CD8-positive, alpha-beta memory T cell (primary cell): Measurements from ENCODE around the gene TMEM95. TPM values are rescaled to one million over a fixed set of nuclear protein-coding genes. Genes with fewer than 3 reads are reported as not detected.

ENCODE experiments used
- CTCF ChIA-PET: fragments of 350-600 bp; sonication (Branson Sonifier 250); formaldehyde crosslinking; loops from one replicate; lab custom pipeline; 2021; ENCODE audit warnings: antibody characterized with exemption; lab: Charles Lee
- POLR2A ChIA-PET: fragments of 350-600 bp; sonication (Branson Sonifier 250); formaldehyde crosslinking; loops from one replicate; lab custom pipeline; 2021; ENCODE audit warnings: antibody characterized with exemption; lab: Charles Lee
- DNase-seq, 5 donors: peaks; one replicate each; pipeline versions ENCODE4 v3.0.0 to v3.0.0-alpha.2; 2020 to 2022; ENCODE audit warnings: mixed read lengths in 1 of 5
- H3K27ac ChIP-seq: one replicate; pipeline ENCODE4 v1.7.0; 2013; ENCODE audit warnings: low read depth, mild to moderate bottlenecking, low read length, moderate library complexity
- H3K27me3 ChIP-seq: 2 replicates; pipeline ENCODE4 v1.7.0; 2013; ENCODE audit warnings: low read length, mild to moderate bottlenecking; ENCODE audit not compliant: insufficient read depth, poor library complexity, severe bottlenecking
- H3K36me3 ChIP-seq: 2 replicates; pipeline ENCODE4 v1.7.0; 2013; ENCODE audit warnings: mild to moderate bottlenecking, low read length, moderate library complexity; ENCODE audit not compliant: insufficient read depth
- H3K4me1 ChIP-seq: 2 replicates; pipeline ENCODE4 v1.7.0; 2013; ENCODE audit warnings: mild to moderate bottlenecking, low read length, moderate library complexity; ENCODE audit not compliant: insufficient read depth
- H3K4me3 ChIP-seq: 2 replicates; pipeline ENCODE4 v1.7.0; 2013; ENCODE audit warnings: mild to moderate bottlenecking, low read length
- H3K9me3 ChIP-seq: 2 replicates; pipeline ENCODE4 v1.7.0; 2013; ENCODE audit warnings: mild to moderate bottlenecking, low read length
- H3K27ac Mint-ChIP-seq, 8 donors: one replicate each; pipeline ENCODE4 v1.8.0; 2020 to 2021; ENCODE audit warnings: mixed read lengths in 8 of 8, mild to moderate bottlenecking in 6 of 8, inconsistent platforms in 3 of 8, moderate library complexity in 3 of 8
- H3K27me3 Mint-ChIP-seq, 2 donors: one replicate each; pipeline ENCODE4 v1.8.0; 2020 to 2021; ENCODE audit warnings: mixed read lengths in 2 of 2, mild to moderate bottlenecking in 1 of 2, moderate library complexity in 1 of 2
- H3K36me3 Mint-ChIP-seq, 3 donors: one replicate each; pipeline ENCODE4 v1.8.0; 2020 to 2021; ENCODE audit warnings: mixed read lengths in 3 of 3, inconsistent platforms in 1 of 3, mild to moderate bottlenecking in 1 of 3
- H3K4me1 Mint-ChIP-seq, 3 donors: one replicate each; pipeline ENCODE4 v1.8.0; 2020 to 2021; ENCODE audit warnings: mixed read lengths in 3 of 3, inconsistent platforms in 1 of 3, mild to moderate bottlenecking in 1 of 3
- H3K4me3 Mint-ChIP-seq, 7 donors: one replicate each; pipeline ENCODE4 v1.8.0; 2020 to 2021; ENCODE audit warnings: mixed read lengths in 7 of 7, mild to moderate bottlenecking in 6 of 7, moderate library complexity in 4 of 7, inconsistent platforms in 2 of 7
- H3K9me3 Mint-ChIP-seq, 5 donors: one replicate each; pipeline ENCODE4 v1.8.0; 2020 to 2022; ENCODE audit warnings: mixed read lengths in 5 of 5, mild to moderate bottlenecking in 3 of 5, moderate library complexity in 2 of 5, inconsistent platforms in 1 of 5
- polyA plus RNA-seq: library from polyadenylated mRNA; unstranded; fragments of 300-500 nt; fragmentation: Illumina TruSeq; gene quantifications from one replicate; pipeline ENCODE4 v1.2.3, GENCODE V29; 2021
- total RNA-seq, 2 experiments: library from RNA; stranded (reverse); gene quantifications; one replicate each; pipeline ENCODE4 v1.2.3, GENCODE V29; 2021

Gene TMEM95
- total and polyA plus RNA-seq, 3 experiments from 2014 or later = not detected

DNA sequence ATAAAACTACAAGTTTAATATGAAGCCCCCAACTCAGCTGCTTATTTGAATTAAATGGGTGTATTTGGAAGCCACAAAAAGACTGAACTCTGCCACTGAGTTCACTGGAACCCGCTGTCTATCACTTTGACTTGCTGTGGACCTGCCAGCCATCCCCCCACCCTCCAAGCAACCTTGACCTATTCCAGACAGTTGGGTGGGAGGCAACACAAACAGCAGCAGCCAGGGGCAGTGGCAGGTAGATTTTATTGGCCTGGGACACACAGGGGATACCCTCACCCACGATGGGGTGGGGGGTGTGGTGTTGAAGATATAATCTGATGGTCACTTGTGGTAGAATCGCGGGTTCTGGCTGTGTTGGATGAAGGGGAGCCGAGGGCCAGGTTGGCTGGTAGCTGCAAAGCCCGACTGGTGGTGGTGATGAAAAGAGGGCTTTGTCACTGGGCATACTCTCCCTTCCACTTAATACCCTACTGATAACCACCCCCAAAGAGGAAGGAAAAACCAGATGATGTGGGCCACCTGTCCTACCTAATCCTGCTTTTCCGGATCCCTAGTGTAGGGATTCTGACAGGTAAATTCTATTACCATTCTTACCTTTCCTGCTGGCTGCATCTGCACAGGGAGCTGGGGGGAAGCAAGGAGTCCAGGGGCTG is 42.4 kb upstream of the TMEM95 start:
- H3K9me3 Mint-ChIP-seq = no peaks in the 10 kb centered on the region
- Histone ChIP-seq H3K27me3 (no peaks in the 10 kb centered on the region), H3K9me3 (no peaks in the 10 kb centered on the region), H3K27ac (no peak overlapping the region), H3K36me3 (peaks cover 46% of the 10 kb centered on the region), H3K4me3 (no peak overlapping the region), H3K4me1 (peaks cover 58% of the 10 kb centered on the region)
- CTCF ChIA-PET = interaction anchor here (1.0 to 1.9 kb wide), 4 partner anchors 12 to 124 kb away, joined by 3 to 8 read pairs (median 4); partner anchors contain the start of gene SLC2A4
- peaks cover 58 to 72% (median 64%) of the 10 kb centered on the region in 3 donors for H3K4me1 Mint-ChIP-seq
- H3K36me3 Mint-ChIP-seq = peaks cover 13 to 84% (median 16%) of the 10 kb centered on the region in 3 donors
- peak overlapping the region in 7 of 8 donors; percentile 72 to 93 (median 92) for H3K27ac Mint-ChIP-seq
- H3K27me3 Mint-ChIP-seq = peaks cover 0 to 13% of the 10 kb centered on the region in 2 donors
- no peak for DNase-seq
- H3K4me3 Mint-ChIP-seq = peak overlapping the region in 6 of 7 donors; percentile 72 to 93 (median 80)
- POLR2A ChIA-PET = interaction anchor here (1.3 to 1.5 kb wide), 2 partner anchors 18 to 123 kb away, joined by 3 to 4 read pairs; partner anchors contain the start of gene TMEM102

- H3K4me3 Mint-ChIP-seq = peak overlapping the region; percentile 72 to 93 (median 79)
- no peak overlapping the region for H3K4me3 ChIP-seq
- H3K27ac ChIP-seq = no peak overlapping the region
- H3K4me1 Mint-ChIP-seq = peaks cover 58 to 72% (median 64%) of the 10 kb centered on the region in 3 donors
- peaks cover 13 to 90% (median 20%) of the 10 kb centered on the region in 3 donors for H3K36me3 Mint-ChIP-seq
- peak in 1 of 5 donors; percentile 19 for DNase-seq
- H3K27me3 ChIP-seq = no peaks in the 10 kb centered on the region
- peak overlapping the region; percentile 87 to 95 (median 92) for H3K27ac Mint-ChIP-seq
- ChIA-PET CTCF (interaction anchor here (1.2 to 1.9 kb wide), 7 partner anchors 11 to 202 kb away, joined by 3 to 8 read pairs (median 3); partner anchors contain the start of gene NEURL4), POLR2A (interaction anchor here (0.6 to 3.8 kb wide), 4 partner anchors 16 to 122 kb away, joined by 3 to 17 read pairs (median 4); partner anchors contain the start of genes ACAP1, NEURL4 and TMEM102)
- H3K9me3 Mint-ChIP-seq = no peaks in the 10 kb centered on the region
- H3K4me1 ChIP-seq = peaks cover 58% of the 10 kb centered on the region
- H3K36me3 ChIP-seq = peaks cover 46% of the 10 kb centered on the region
- peaks cover 0 to 13% of the 10 kb centered on the region in 2 donors for H3K27me3 Mint-ChIP-seq
- H3K9me3 ChIP-seq = no peaks in the 10 kb centered on the region
Observed at GRCh38 chr17:7313088-7313889, 41.7 kb upstream of the TMEM95 start.

DNA sequence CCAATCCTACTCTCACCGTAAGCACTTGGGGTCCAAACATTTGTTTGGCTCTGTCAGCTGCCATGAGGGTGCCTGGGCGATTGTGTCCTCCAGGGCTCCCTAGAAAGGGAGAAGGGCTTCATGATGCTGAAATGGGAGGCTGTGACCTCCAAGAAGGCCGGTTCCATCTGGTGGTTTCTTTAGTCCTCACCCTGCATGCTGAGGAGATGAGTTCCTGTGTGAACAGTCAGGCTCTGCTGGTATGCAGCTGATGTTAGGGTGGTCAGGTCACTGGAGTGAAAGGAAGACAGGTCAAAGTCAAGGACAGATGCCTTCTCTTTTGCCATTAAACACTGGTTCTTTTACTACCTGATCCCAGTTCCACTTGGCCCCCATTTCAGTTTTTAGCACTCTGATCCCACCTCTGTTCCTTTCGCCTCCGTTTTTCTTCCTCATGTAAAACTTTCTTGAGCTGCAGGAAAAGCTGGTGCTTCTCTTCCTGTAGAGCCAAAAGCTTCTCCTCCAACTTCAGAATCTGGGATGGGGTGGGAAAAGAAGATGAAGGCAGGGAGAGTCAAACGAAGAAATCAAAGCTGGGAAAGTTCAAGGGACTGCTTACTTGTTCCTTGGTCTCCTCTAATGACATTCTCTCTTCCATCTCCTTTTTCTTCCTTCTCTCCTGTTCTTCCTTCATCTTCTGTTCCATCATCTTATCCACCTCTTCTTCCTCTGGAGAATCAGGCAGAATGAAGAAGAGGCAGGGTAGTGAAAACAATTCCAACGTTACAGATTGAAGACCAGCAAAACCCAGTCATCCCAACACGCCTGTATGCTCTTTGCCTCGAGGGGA is 40.9 kb upstream of the TMEM95 start:
- peak overlapping the region; percentile 87 to 95 (median 92) for H3K27ac Mint-ChIP-seq
- Histone ChIP-seq H3K27me3 (no peaks in the 10 kb centered on the region), H3K4me3 (peak overlapping the region; percentile 66), H3K36me3 (peaks cover 46% of the 10 kb centered on the region), H3K27ac (peak overlapping the region; percentile 76), H3K9me3 (no peaks in the 10 kb centered on the region), H3K4me1 (peaks cover 57% of the 10 kb centered on the region)
- no peak for DNase-seq
- ChIA-PET CTCF (interaction anchor here (0.7 to 1.9 kb wide), 8 partner anchors 10 to 268 kb away, joined by 3 to 8 read pairs (median 4); partner anchors contain the start of gene NEURL4), POLR2A (interaction anchor here (0.6 to 3.8 kb wide), 6 partner anchors 15 to 121 kb away, joined by 3 to 17 read pairs (median 4); partner anchors contain the start of genes ACAP1, NEURL4 and TMEM102)
- H3K27me3 Mint-ChIP-seq = peaks cover 0 to 8% of the 10 kb centered on the region in 2 donors
- peaks cover 52 to 66% (median 57%) of the 10 kb centered on the region in 3 donors for H3K4me1 Mint-ChIP-seq
- no peaks in the 10 kb centered on the region for H3K9me3 Mint-ChIP-seq
- H3K4me3 Mint-ChIP-seq = peak overlapping the region; percentile 75 to 93 (median 79)
- peaks cover 13 to 90% (median 20%) of the 10 kb centered on the region in 3 donors for H3K36me3 Mint-ChIP-seq

DNA sequence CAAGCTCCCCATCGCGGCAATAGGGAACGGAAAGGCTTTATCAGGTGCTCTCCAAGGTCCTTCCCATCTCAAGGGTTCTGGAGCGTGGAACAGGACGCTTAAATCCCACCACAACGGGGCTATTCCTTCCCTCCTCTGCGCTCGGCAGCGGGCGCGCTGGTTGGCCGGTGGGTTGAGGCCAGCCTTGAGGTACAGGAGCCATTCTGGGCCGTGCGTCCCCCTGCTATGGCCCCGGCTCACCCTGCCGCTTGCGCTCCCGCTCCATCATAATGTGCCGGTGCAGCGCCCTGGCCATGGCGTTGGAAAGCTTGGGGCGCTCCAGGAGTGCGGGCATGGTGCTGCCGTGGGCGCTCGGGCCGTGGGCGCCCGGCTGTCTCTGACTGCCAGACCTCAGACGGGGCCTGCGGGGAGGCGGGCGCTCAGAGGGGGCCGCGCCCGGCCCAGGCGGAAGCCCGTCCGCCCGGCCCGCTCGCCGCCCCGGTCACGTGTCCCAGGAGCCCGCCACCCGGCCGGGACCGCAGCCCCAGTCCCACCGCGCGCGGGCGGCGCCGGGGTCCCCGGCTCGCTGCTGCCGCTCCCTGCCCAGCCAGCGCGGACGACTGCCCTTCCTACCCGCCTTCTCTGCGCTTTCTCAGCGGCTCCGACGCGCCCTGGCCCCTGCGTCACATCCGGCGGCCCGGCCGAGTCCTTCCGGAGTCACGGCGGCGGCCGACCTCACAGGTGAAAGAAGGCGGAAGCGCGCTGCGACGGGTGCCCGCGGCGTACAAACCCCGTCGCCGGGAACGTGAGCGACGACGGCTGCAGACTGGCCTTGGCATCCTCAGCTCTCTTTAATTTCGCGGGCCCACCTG is 40.0 kb upstream of the TMEM95 start, which contains the start of gene GPS2:
Gene GPS2 (minus strand): TSS at position 642 of the 851 bp plus-strand sequence. CDS start 308 bp downstream, at position 334.
- peaks cover 40% of the 10 kb centered on the region for H3K36me3 ChIP-seq
- Mint-ChIP-seq H3K4me1 (peaks cover 44 to 58% (median 48%) of the 10 kb centered on the region in 3 donors), H3K4me3 (peak within 1 kb of the TSS; percentile 87 to 96 (median 92))

GRCh38 chr17:7315570-7316235 is 39.3 kb upstream of the TMEM95 start:
- POLR2A ChIA-PET = interaction anchor here (0.7 to 3.8 kb wide), 4 partner anchors 11 to 164 kb away, joined by 3 to 17 read pairs (median 8); partner anchors contain the start of genes ACAP1 and ZBTB4
- H3K4me3 Mint-ChIP-seq = peak overlapping the region; percentile 87 to 96 (median 92)
- Histone ChIP-seq H3K4me1 (peaks cover 41% of the 10 kb centered on the region), H3K27me3 (no peaks in the 10 kb centered on the region), H3K9me3 (no peaks in the 10 kb centered on the region), H3K36me3 (peaks cover 37% of the 10 kb centered on the region), H3K4me3 (peak overlapping the region; percentile 66), H3K27ac (peak overlapping the region; percentile 76)
- no peaks in the 10 kb centered on the region for H3K9me3 Mint-ChIP-seq
- CTCF ChIA-PET = interaction anchor here (1.4 kb wide), 2 partner anchors 9 to 19 kb away, joined by 5 read pairs; no protein-coding TSS in a partner anchor
- peaks cover 7 to 82% (median 9%) of the 10 kb centered on the region in 3 donors for H3K36me3 Mint-ChIP-seq
- peaks cover 36 to 50% (median 41%) of the 10 kb centered on the region in 3 donors for H3K4me1 Mint-ChIP-seq
- peak overlapping the region; percentile 92 to 97 (median 94) for H3K27ac Mint-ChIP-seq
- DNase-seq = no peak
- peaks cover 0 to 8% of the 10 kb centered on the region in 2 donors for H3K27me3 Mint-ChIP-seq

More for the DNA sequence above, 40.0 kb upstream of the TMEM95 start, which contains the start of gene GPS2:
- Histone ChIP-seq H3K9me3 (no peaks in the 10 kb centered on the region), H3K4me3 (peak within 1 kb of the TSS; percentile 66), H3K27ac (peak within 1 kb of the TSS; percentile 76), H3K4me1 (peaks cover 49% of the 10 kb centered on the region), H3K27me3 (no peaks in the 10 kb centered on the region)
- Mint-ChIP-seq H3K27ac (peak within 1 kb of the TSS; percentile 92 to 97 (median 94)), H3K27me3 (peaks cover 0 to 8% of the 10 kb centered on the region in 2 donors), H3K9me3 (no peaks in the 10 kb centered on the region), H3K36me3 (peaks cover 13 to 83% (median 17%) of the 10 kb centered on the region in 3 donors)
- ChIA-PET CTCF (interaction anchor here (0.7 to 1.9 kb wide), 6 partner anchors 10 to 269 kb away, joined by 3 to 8 read pairs (median 4); no protein-coding TSS in a partner anchor), POLR2A (interaction anchor here (0.7 to 3.8 kb wide), 5 partner anchors 12 to 165 kb away, joined by 3 to 17 read pairs (median 4); partner anchors contain the start of genes ACAP1 and ZBTB4)
- peak; percentile 88 to 94 (median 90) for DNase-seq
